HFF-Myc (cell line): ENCODE measurements around the gene SEC24C.
"Not testable (repeated sequence)": the region's sequence is repeated elsewhere in the genome, so short reads cannot be mapped to it uniquely, and the experiment has no call there.

Experiments
- DNase-seq: peaks from one replicate; pipeline ENCODE4 v3.0.0-alpha.2; 2011; ENCODE audit warnings: low read depth; ENCODE audit errors: extremely low read depth
- H3K4me3 ChIP-seq: replicated peaks from 2 replicates; pipeline ENCODE4 v1.5.1; 2011; ENCODE audit warnings: low read depth, mild to moderate bottlenecking, control low read depth, low read length
- TF ChIP-seq, protein P1 (sequence below): IDR thresholded peaks from 2 replicates; pipeline ENCODE4 v1.5.1; 2012; ENCODE audit warnings: mild to moderate bottlenecking, low read depth, low read length, control low read depth; ENCODE audit errors: missing control alignments

Gene SEC24C, protein sequence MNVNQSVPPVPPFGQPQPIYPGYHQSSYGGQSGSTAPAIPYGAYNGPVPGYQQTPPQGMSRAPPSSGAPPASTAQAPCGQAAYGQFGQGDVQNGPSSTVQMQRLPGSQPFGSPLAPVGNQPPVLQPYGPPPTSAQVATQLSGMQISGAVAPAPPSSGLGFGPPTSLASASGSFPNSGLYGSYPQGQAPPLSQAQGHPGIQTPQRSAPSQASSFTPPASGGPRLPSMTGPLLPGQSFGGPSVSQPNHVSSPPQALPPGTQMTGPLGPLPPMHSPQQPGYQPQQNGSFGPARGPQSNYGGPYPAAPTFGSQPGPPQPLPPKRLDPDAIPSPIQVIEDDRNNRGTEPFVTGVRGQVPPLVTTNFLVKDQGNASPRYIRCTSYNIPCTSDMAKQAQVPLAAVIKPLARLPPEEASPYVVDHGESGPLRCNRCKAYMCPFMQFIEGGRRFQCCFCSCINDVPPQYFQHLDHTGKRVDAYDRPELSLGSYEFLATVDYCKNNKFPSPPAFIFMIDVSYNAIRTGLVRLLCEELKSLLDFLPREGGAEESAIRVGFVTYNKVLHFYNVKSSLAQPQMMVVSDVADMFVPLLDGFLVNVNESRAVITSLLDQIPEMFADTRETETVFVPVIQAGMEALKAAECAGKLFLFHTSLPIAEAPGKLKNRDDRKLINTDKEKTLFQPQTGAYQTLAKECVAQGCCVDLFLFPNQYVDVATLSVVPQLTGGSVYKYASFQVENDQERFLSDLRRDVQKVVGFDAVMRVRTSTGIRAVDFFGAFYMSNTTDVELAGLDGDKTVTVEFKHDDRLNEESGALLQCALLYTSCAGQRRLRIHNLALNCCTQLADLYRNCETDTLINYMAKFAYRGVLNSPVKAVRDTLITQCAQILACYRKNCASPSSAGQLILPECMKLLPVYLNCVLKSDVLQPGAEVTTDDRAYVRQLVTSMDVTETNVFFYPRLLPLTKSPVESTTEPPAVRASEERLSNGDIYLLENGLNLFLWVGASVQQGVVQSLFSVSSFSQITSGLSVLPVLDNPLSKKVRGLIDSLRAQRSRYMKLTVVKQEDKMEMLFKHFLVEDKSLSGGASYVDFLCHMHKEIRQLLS

DNA sequence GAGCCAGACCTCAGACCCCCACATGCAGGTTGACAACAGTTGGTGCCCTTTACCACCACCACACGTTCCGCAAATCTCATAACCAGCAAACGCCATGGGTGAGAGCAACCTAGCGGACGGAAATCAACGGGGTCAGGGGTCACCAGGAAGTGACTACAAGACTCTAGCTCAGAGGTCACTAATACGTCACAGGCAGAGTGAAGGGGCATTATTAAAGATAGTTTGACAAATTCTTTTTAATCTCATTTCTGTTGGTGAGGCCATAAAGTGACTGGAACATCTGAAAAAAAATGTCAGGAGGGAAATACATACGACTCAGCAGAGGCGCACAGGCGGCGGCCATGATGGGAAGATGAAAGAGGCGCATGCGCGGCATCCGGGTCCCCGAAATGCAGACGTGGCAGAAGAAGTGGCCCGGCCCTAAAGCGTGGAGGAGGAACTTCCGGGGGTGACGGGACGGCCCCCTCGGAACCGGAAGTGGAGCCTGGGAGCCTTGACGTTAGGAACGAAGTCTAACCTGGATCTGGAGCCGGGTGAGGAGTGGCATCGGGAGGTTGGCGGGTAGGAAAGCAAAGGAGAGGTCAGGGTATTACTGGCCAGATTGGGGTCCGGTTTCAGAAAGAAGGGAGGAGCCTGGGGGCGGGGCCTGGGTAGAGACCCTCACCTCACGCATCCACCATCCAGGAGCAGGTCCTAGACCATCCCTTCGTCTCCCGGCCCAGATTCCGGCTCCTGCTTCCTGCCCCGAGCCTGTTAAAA lies at the start of gene SEC24C:
Gene SEC24C, plus strand, starts transcription at position 468 of the 759 bp plus-strand sequence. CDS start 2,461 bp downstream, outside the sequence.
- H3K4me3 ChIP-seq: peak within 1 kb of the TSS; percentile 79
- TF ChIP-seq, protein P1, sequence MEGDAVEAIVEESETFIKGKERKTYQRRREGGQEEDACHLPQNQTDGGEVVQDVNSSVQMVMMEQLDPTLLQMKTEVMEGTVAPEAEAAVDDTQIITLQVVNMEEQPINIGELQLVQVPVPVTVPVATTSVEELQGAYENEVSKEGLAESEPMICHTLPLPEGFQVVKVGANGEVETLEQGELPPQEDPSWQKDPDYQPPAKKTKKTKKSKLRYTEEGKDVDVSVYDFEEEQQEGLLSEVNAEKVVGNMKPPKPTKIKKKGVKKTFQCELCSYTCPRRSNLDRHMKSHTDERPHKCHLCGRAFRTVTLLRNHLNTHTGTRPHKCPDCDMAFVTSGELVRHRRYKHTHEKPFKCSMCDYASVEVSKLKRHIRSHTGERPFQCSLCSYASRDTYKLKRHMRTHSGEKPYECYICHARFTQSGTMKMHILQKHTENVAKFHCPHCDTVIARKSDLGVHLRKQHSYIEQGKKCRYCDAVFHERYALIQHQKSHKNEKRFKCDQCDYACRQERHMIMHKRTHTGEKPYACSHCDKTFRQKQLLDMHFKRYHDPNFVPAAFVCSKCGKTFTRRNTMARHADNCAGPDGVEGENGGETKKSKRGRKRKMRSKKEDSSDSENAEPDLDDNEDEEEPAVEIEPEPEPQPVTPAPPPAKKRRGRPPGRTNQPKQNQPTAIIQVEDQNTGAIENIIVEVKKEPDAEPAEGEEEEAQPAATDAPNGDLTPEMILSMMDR: no peak
- peak; percentile 79 for DNase-seq

DNA sequence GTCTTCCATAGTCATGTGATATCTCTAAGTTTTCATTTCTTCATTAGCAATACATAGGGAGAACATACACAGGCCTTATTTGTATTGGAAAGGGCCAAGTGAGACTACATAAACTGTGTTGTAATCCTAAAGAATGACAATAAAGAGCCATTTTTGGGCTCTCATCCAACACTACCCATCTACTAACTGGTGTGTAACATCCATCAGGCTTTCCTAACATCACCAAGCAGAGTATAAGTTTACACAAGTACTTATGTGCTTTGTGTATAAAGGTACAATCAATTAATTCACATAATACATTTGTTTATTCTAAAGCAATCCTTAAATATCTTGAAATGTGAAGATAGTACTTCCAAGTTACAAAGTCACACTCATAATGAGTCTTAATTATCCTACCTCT lies 48.9 kb upstream of the SEC24C start:
- not testable (repeated sequence) for DNase-seq, H3K4me3 ChIP-seq

DNA sequence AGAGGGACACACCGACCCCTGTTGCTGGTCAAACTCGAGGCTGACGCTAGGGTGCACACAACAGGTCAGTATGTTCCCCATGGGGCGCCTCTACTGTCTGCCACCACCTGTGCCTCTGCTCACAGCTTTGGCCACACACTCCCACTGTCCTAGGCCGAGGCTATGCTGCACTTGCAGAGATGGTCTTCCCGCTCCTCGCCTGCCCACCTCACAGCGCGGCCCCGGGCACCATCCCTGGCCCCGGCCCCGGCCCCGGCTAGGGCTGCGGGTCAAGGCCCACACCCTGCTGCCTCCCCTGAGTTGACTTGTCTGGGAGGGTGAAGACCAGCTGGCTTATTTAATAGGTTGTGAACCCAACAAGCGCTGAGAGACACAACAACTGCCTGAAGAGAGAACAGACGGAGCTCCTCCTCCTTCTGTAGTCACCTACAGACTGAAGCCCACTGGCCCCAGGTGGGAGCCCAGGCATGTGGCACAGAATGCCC lies 46.5 kb upstream of the SEC24C start, which contains the start of gene AGAP5:
Gene AGAP5, minus strand, starts transcription at position 435 of the 485 bp plus-strand sequence. Its CDS starts 354 bp downstream, at position 81.
- not testable (repeated sequence) for DNase-seq, H3K4me3 ChIP-seq

DNA sequence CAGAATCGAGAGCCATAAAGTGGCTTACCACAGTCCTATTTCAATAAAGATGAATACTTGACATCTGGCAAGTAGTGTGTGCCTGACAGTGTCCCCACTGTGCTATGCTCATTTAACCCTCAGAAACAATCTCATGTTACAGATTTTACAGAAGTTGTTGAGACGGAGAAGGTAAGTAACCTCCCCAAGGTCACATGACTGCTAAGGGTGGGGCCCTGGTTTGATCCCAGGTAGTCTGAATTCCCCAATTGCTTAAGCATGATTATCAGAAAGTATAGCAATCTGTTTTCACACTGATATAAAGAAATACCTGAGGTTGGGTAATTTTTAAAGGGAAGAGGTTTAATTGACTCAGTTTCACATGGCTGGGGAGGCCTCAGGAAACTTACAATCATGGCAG lies 45.4 kb upstream of the SEC24C start:
- not testable (repeated sequence) for DNase-seq, H3K4me3 ChIP-seq

DNA sequence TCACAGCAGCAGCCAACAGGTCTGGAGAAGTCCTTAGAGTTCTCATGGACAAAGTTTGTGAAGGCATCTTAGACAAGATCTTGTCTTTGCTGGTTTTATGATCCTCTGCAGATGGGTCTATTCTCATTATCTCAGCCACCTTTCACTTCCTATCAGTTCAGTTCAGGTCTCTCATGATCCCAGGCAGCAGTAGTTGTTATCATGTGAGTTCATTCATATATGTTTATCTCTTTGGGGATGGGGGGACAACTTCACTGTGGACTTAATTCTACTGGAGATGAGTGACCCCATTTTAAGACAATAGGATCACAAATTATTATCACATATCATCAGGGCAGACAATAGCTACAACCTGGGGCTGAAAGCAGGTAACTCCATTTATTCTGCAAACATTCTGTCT lies 40.2 kb upstream of the SEC24C start:
- not testable (repeated sequence) for H3K4me3 ChIP-seq, DNase-seq

DNA sequence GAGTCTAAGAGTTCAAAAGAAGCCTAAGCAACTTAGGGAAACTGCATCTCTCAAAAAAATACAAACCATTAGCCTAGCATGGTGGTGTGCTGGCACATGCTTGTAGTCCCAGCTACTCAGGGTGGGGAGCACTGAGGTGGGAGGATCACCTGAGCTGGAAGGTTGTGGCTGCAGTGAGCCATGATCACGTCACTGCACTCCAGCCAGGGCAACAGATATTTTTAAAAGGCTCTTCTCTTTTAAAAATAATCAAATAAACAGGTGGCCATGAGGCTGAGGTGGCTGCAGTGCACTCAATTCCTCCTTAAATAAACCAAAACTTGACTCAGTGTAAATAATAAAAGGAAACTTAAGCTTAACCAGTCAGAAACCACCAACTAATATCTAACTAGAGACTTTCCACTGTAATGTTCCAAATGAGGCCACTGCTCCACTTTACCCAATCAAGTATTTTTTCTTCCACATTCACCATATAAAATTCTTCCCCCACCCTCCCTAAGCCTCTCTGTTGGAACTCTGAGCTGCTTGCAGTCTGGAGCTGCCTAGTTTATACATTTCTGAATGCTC lies 38.6 kb upstream of the SEC24C start:
- not testable (repeated sequence) for DNase-seq, H3K4me3 ChIP-seq

DNA sequence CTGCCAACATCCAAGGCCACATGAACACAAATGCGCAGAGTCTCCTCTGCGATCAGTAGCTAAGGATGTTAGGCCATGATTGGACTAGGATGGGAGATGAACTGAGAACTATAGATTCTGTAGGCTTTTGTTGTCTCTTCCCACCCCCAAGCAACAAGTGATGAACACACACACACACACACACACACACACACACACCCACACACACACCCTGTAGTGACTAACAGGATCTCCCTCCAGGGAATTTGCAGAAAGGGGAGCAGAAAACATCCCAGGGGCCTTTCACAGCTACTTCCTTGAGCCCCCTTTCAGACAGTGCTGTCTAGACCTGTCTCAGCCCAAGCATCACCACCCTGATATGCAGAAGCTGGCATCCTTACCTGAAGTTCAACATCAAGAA lies 37.7 kb upstream of the SEC24C start:
- not testable (repeated sequence) for DNase-seq, H3K4me3 ChIP-seq

DNA sequence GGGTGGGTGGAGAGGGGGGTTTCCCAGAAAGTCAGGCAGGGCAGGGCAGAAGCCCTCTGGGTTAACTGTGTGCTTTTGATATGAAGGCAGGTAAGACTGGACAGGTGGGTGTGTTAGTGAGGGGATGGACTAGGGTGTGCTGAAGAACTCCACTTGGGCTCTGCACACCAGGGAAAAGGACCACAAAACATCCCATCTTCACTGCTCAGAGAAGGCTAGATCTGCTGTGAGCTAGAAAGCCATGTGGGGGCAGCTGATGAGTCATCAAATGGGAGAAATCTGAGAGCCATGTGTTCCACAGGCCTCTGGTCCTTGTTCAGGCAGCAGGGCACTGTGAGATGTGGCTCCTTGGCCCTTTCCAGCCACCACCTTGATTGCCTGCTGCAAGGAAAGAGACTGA lies 36.5 kb upstream of the SEC24C start:
- DNase-seq, H3K4me3 ChIP-seq: not testable (repeated sequence)

DNA sequence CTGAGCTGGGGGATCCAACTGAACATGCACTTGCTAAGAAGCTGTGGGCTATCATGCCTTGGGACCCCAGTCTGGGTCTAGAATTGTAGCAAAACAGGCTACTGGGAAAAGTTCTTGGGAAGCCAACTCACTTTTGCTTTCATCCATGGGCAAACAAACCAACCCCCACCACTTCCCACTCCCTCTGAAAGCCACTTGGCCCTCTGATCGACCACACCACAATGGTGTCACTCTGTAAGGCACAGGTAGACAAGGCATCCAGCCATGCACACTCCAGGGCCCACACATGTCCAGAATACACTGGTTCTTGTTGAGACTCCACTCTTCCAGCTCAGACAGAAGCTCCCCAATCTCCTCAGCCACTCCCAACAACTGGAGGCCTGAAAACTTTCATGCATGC lies 36.0 kb upstream of the SEC24C start:
- not testable (repeated sequence) for DNase-seq, H3K4me3 ChIP-seq

DNA sequence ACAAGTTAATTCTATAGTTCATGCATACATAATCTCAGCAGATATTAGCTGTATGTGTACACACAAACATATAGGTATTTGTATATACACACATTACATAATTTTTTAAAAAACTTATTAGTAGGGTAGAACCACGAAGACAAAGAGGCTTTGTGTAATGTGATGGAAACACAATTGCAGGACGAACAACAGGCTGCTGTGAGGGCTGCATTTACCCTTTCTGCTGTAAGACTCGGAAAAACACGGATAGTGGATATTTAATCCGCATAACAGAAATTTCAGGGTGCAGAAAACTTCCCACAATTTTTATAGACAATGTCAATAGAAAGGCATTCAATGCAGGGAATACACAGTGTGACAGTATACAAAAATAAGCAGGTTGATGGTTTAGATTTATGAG lies 32.5 kb upstream of the SEC24C start:
- not testable (repeated sequence) for DNase-seq, H3K4me3 ChIP-seq

DNA sequence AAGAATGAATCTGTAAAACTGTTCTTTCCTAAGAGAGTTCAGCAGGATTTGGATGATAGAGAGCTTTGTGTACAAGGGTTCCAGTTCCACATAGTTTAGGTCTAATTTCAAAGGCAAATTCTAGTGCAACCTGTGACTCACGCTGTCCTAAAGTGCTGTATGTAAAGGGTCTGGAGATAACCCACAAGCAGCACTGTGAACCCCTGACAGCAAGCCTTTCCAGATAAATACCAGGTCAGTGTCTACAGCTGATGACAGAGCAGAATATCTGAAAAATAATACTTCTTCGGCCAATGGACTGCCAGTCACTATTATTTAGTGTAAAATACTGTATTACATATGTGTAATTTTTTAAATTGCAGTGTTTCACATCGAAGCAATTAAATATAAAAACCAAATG lies 30.3 kb upstream of the SEC24C start:
- not testable (repeated sequence) for H3K4me3 ChIP-seq, DNase-seq

DNA sequence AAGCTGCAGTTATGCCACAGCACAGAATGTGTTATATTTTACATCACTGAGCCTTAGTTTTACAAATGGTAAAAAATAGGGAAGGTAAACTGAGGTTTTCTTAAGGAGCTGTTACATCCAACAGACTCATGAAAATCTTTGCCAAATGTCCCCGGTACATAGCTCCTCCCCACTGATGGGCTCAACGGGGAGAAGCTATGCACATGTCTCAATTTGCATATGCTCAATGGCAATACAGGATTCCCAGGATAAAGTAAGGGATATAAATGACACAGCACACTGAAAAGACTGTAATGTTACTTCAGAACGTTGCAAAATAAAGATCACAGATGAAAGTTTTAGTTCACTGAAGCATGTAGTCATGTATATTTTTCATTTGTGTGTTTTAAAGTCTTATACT lies 29.7 kb upstream of the SEC24C start:
- not testable (repeated sequence) for DNase-seq, H3K4me3 ChIP-seq

DNA sequence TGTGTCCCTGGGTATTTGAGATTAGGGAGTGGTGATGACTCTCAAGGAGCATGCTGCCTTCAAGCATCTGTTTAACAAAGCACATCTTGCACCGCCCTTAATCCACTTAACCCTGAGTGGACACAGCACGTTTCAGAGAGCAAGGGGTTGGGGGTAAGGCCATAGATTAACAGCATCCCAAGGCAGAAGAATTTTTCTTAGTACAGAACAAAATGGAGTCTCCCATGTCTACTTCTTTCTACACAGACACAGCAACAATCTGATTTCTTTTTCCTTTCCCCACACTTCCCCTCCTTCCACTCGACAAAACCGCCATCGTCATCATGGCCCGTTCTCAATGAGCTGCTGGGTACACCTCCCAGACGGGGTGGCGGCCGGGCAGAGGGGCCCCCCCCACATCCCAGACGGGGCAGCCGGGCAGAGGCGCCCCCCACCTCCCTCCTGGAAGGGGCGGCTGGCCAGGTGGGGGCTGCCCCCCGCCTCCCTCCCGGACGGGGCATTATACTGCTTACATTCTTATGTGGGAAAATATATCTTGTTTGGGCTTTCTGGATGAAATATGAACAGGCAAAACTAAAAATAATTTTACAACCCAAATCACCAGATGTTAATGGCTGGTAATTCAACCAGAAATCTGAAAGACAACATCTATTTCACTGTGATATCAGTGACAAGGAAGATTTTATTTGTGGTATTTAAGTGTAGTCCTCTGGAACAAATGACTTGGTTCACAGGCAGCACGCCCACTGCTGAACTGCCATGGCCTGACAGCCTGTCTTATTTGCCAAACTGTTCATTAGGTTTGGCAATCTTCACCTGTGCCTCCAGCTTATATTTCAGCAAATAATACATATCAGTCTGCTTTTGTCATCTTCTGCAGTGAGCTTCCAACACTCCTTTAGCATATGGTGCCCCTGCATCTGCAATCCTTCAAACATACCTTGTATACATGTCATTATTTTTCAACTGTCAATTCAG lies 28.7 kb upstream of the SEC24C start:
- DNase-seq, H3K4me3 ChIP-seq: not testable (repeated sequence)
